Vagina (tissue), 2 donors: ENCODE data around the gene RBM34. TPM values are rescaled to one million over a fixed set of nuclear protein-coding genes. Genes with fewer than 3 reads are reported as not detected.
"Not testable (repeated sequence)": the region's sequence is repeated elsewhere in the genome, so short reads cannot be mapped to it uniquely, and the experiment has no call there.

Experiments
- DNase-seq, 2 donors: peaks; one replicate each; pipeline ENCODE4 v3.0.0-alpha.2; 2017; ENCODE audit errors: extremely low spot score in 2 of 2
- H3K27ac ChIP-seq: fragments of 200-600 bp; sonication (generic); one replicate; pipeline ENCODE4 v1.5.1; 2019
- H3K27me3 ChIP-seq: fragments of 200-600 bp; sonication (generic); one replicate; pipeline ENCODE4 v1.5.1; 2019
- H3K36me3 ChIP-seq, 2 donors: fragments of 200-600 bp; sonication (generic); one replicate each; pipeline ENCODE4 v1.5.1; 2017 to 2019
- H3K4me1 ChIP-seq: fragments of 200-600 bp; sonication (generic); one replicate; pipeline ENCODE4 v1.5.1; 2019
- H3K4me3 ChIP-seq, 2 donors: fragments of 200-600 bp; sonication (generic); 1 replicate in 1 of 2; 2 replicates in 1 of 2; pipeline ENCODE4 v1.5.1; 2016 to 2019
- H3K9me3 ChIP-seq: fragments of 200-600 bp; sonication (generic); one replicate; pipeline ENCODE4 v1.5.1; 2019
- CTCF ChIP-seq, 3 experiments: fragments of 450-650 bp in 2 of 3; fragments of 200-600 bp in 1 of 3; sonication (generic) in 1 of 3; IDR thresholded peaks; one replicate each; pipeline ENCODE4 v1.5.1; 2017 to 2019; ENCODE audit warnings: antibody characterized with exemption in 3 of 3, mild to moderate bottlenecking in 2 of 3, moderate library complexity in 2 of 3
- POLR2A ChIP-seq, 2 donors: fragments of 450-650 bp; IDR thresholded peaks; one replicate each; pipeline ENCODE4 v1.6.1; 2017; ENCODE audit warnings: antibody characterized with exemption in 2 of 2, mild to moderate bottlenecking in 2 of 2, moderate library complexity in 2 of 2
- POLR2AphosphoS5 ChIP-seq, 2 donors: sonication (generic); formaldehyde crosslinking; IDR thresholded peaks; one replicate each; pipeline ENCODE4 v1.9.0; 2017; ENCODE audit warnings: antibody characterized with exemption in 2 of 2, mild to moderate bottlenecking in 2 of 2, low read depth in 1 of 2; ENCODE audit not compliant: insufficient read depth in 1 of 2
- intact Hi-C: fragments of 100-400 bp; cut with DNase I; formaldehyde crosslinking; loops from one replicate; pipeline ENCODE4 v1.15.1; 2023
- microRNA-seq: library from miRNA; unstranded; fragments of <30 nt; microRNA quantifications from one replicate; pipeline ENCODE4, GENCODE V29; 2017; ENCODE audit warnings: borderline number of aligned reads, borderline replicate concordance
- small RNA-seq: library from RNA; depleted of rRNA; stranded (forward); fragments of <200 nt; gene quantifications from one replicate; pipeline ENCODE3, GENCODE V24; 2016
- total RNA-seq: library from RNA; depleted of rRNA; stranded (reverse); fragments of >200 nt; gene quantifications from one replicate; pipeline ENCODE4 v1.2.3, GENCODE V29; 2016

Gene RBM34
- total RNA-seq, 1 donor from 2014 or later = 44.7 TPM

DNA sequence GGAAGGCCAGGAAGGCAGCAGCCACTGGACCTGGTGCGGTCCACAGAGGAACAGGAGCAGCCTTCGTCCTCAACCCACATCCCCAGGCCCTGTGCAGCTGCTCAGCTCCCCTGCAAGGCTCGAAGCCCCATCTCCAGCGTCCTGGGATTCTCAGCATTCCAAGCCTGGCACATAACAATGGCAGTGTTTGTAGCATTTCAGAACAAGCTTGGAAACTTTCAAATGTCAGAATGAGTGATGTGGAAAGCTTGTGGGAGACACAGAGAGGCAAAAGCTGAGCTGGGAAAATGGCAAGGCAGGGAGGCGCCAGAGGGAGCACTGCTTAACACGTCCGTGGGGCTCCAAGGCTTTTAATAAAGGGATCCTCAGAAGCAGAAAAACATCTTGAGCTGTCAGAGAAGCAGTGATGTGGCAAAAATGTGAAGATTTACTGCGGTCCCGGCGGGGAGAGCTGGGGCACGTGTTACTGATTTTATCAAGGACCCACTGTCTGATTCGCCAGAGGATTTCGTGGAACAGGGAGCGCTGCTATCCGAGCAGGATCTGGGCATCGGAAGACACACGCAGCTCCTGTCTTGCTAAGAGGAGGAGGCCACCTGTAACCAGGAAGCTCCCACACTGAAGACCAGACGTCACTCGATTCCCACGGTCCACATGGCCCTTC is 70.5 kb downstream of the RBM34 start:
- no peak for TF ChIP-seq POLR2A (IDR thresholded peaks at IDR 0.05)
- TF ChIP-seq POLR2AphosphoS5 (IDR thresholded peaks at IDR 0.05; ENCODE audit: insufficient read depth in 1 of 2, low read depth in 1 of 2) = no peak
- no peak for TF ChIP-seq CTCF (IDR thresholded peaks at IDR 0.05)
- Histone ChIP-seq H3K27me3 (no peaks in the 10 kb centered on the region), H3K36me3 (no peaks in the 10 kb centered on the region), H3K9me3 (no peaks in the 10 kb centered on the region), H3K4me1 (peaks cover 7% of the 10 kb centered on the region), H3K27ac (no peak overlapping the region), H3K4me3 (no peak overlapping the region)
- intact Hi-C loops = no loop called here
- DNase-seq = no peak

- Histone ChIP-seq H3K27ac (no peak overlapping the region), H3K27me3 (no peaks in the 10 kb centered on the region), H3K4me3 (no peak overlapping the region), H3K4me1 (peaks cover 11% of the 10 kb centered on the region), H3K36me3 (no peaks in the 10 kb centered on the region), H3K9me3 (no peaks in the 10 kb centered on the region)
- intact Hi-C loops = no loop called here
- no peak for DNase-seq
- TF ChIP-seq POLR2A (IDR thresholded peaks at IDR 0.05) (no peak), CTCF (IDR thresholded peaks at IDR 0.05) (no peak)
These were observed 72.1 kb downstream of the RBM34 start for GRCh38 chr1:235088907-235089306.

DNA sequence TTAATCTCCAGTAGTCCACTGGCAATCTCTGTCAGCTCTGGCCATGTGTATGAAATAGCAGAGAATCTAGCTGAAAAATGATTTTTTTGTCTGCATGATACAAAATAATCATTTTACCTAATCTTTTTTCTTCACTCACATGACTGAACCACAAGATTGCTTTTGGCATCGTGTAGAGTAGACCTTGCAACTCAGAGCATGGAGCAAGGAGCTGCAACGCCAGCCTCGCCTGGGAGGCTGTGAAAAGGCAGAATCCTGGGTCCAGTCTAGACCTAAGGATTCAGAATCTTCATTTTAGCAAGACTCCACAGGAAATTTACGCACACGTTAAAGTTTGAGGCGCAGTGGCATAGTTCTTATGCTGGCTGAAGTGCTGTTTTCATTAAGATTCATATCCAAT is 72.6 kb downstream of the RBM34 start:
- no peak for TF ChIP-seq POLR2A (IDR thresholded peaks at IDR 0.05)
- no peak for TF ChIP-seq POLR2AphosphoS5 (IDR thresholded peaks at IDR 0.05; ENCODE audit: insufficient read depth in 1 of 2, low read depth in 1 of 2)
- Histone ChIP-seq H3K9me3 (no peaks in the 10 kb centered on the region), H3K36me3 (no peaks in the 10 kb centered on the region), H3K4me1 (peaks cover 12% of the 10 kb centered on the region), H3K27me3 (no peaks in the 10 kb centered on the region), H3K4me3 (no peak overlapping the region), H3K27ac (no peak overlapping the region)
- no peak for DNase-seq
- intact Hi-C loops = no loop called here

DNA sequence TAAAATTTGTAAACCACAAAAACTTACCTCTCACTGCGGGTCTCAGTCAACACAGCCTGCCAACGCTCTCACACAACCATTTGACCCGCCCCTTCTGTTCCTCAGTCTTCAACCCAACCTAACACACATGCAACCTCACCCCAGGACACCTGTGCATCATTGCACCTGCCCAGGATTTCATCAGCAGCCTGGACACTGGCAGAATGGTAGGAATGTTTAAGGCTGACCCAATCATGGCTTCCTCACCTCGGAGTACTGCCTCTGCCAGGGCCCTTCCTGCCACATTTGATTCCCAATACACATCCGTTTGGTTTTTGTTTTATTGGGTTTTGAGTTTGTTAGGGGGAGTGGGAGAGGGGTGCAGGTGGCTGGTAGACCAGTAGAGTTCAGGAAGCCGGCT is 73.1 kb downstream of the RBM34 start:
- intact Hi-C loops = no loop called here
- Histone ChIP-seq H3K36me3 (no peaks in the 10 kb centered on the region), H3K27me3 (no peaks in the 10 kb centered on the region), H3K9me3 (no peaks in the 10 kb centered on the region), H3K4me1 (peaks cover 13% of the 10 kb centered on the region), H3K27ac (no peak overlapping the region), H3K4me3 (no peak overlapping the region)
- DNase-seq = no peak
- TF ChIP-seq CTCF (IDR thresholded peaks at IDR 0.05) = no peak
- TF ChIP-seq POLR2AphosphoS5 (IDR thresholded peaks at IDR 0.05; ENCODE audit: insufficient read depth in 1 of 2, low read depth in 1 of 2) = no peak
- TF ChIP-seq POLR2A (IDR thresholded peaks at IDR 0.05) = no peak

DNA sequence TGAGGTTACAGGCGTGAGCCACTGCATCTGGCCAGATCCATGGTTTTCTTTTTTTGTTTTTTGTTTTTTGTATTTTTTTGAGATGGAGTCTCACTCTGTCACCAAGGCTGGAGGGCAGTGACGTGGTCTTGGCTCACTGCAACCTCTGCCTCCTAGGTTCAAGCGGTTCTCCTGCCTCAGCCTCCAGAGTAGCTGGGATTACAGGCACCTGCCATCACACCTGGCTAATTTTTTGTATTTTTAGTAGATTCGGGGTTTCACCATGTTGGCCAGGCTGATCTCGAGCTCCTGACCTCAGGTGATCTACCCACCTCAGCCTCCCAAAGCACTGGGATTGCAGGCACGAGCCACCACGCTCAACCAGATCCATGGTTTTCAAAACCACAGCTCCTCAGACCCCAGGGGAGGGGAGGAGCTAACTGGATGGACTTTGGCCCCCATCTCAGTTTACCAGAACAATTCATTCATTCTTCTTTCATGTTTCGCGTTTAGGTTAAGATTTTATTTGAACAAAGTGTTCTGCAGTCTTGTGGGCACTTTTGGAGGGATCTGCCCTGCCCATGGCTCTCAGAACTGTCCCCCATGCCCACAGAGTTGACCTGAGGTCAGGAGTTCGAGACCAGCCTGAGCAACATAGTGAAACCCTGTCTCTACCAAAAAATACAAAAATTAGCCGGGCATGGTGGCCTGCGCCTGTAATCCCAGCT is 75.5 kb downstream of the RBM34 start:
- H3K36me3 ChIP-seq, intact Hi-C loops, H3K4me3 ChIP-seq, H3K27ac ChIP-seq, DNase-seq, H3K9me3 ChIP-seq, H3K27me3 ChIP-seq: not testable (repeated sequence)
- H3K4me1 ChIP-seq = peaks cover 30% of the 10 kb centered on the region

Small RNAs within 50 kb of the gene (microRNA-seq; reads per million reads assigned to microRNA genes)
- not detected for gene MIR4753

Small RNAs within 50 kb of the gene (small RNA-seq; reads per million reads assigned to genes)
- not detected for gene AL732292.1
- gene MIR4753 = not detected
- gene SNORA14B = 5.2 reads per million, percentile 88 among the genes with 10 or more reads in this experiment

Other genes starting within 250 kb of the RBM34 start
- 71.9 TPM for gene TOMM20, start 32.4 kb downstream of the RBM34 start, total RNA-seq
- 35.6 TPM for gene ARID4B, start 166.9 kb upstream of the RBM34 start, total RNA-seq
- 13.0 TPM for gene GGPS1, start 167.3 kb upstream of the RBM34 start, total RNA-seq
- 23.6 TPM for gene TBCE, start 206.2 kb upstream of the RBM34 start, total RNA-seq